ENCODE measurements around the gene PSEN2.
"Not testable (repeated sequence)": the region's sequence is repeated elsewhere in the genome, so short reads cannot be mapped to it uniquely, and the experiment has no call there.

The PSEN2 gene

DNA sequence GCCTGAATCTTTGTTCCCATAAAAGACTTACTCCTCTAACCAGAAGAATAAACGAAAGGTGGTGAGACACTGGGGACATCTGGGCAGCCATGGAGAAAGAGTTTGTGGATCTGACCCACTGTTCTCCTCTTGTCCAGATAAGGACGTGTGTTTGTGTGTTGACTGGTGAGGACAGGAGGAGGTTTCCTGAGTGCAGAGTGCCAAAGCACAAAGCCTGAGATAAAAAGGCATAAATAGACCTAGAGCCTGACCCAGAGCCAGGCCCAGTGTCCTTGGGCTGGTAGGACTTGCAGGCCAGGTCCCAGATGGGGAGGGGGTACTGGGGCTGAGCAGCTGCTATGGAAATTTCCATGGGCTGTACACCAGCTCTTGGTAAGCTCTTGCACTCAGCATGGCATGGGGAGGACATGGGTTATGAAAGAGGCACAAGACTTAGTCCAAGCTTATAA is 50.1 kb downstream of the PSEN2 start:
- no peaks in the 10 kb centered on the region for H3K27me3 ChIP-seq (ENCODE audit: low read depth, low read length)
- H3K36me3 ChIP-seq (replicated peaks; ENCODE audit: low read depth, low read length), result no peaks in the 10 kb centered on the region
- H3K9ac ChIP-seq (ENCODE audit: low read length), result no peak overlapping the region
- TF ChIP-seq, protein P1, sequence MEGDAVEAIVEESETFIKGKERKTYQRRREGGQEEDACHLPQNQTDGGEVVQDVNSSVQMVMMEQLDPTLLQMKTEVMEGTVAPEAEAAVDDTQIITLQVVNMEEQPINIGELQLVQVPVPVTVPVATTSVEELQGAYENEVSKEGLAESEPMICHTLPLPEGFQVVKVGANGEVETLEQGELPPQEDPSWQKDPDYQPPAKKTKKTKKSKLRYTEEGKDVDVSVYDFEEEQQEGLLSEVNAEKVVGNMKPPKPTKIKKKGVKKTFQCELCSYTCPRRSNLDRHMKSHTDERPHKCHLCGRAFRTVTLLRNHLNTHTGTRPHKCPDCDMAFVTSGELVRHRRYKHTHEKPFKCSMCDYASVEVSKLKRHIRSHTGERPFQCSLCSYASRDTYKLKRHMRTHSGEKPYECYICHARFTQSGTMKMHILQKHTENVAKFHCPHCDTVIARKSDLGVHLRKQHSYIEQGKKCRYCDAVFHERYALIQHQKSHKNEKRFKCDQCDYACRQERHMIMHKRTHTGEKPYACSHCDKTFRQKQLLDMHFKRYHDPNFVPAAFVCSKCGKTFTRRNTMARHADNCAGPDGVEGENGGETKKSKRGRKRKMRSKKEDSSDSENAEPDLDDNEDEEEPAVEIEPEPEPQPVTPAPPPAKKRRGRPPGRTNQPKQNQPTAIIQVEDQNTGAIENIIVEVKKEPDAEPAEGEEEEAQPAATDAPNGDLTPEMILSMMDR (IDR thresholded peaks at IDR 0.05; ENCODE audit: low read depth, low read length), result no peak
- TF ChIP-seq EZH2phosphoT487 (IDR thresholded peaks at IDR 0.05; ENCODE audit: low read depth), result no peak
- no peak overlapping the region for H3K4me2 ChIP-seq (ENCODE audit: low read length)
- no peak overlapping the region for H3K4me3 ChIP-seq (ENCODE audit: low read length)
- no peaks in the 10 kb centered on the region for H3K9me3 ChIP-seq (ENCODE audit: insufficient read depth, low read length)
- no peaks in the 10 kb centered on the region for H3K4me1 ChIP-seq (ENCODE audit: low read length)
- H3K27ac ChIP-seq (ENCODE audit: low read length), result no peak overlapping the region
- H3K79me2 ChIP-seq (ENCODE audit: low read length), result no peaks in the 10 kb centered on the region
- H4K20me1 ChIP-seq (ENCODE audit: insufficient read depth, low read length), result no peaks in the 10 kb centered on the region
- H2AFZ ChIP-seq (ENCODE audit: low read depth, low read length), result no peak overlapping the region

DNA sequence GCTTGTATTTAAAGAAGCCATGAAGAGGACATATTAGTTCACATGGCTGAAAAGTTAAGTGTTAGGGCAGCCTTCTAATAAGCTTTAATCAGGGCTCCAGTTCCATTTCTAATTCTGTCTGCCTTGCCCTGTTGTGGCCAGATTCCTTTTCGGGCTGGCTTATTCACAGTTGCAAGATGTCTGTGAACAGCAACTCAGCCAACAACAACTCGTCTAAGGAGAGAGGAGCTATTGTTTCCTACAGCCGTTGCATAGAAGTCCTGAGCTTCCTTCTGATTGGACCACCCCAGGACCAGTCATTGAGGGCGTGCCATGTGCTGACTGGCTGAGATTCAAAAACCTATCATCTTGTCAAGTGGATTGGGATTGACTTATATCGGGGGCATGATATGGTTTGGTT is 51.1 kb downstream of the PSEN2 start:
- Histone ChIP-seq H4K20me1 (ENCODE audit: insufficient read depth, low read length) (no peaks in the 10 kb centered on the region), H3K9ac (ENCODE audit: low read length) (no peak overlapping the region), H3K79me2 (ENCODE audit: low read length) (no peaks in the 10 kb centered on the region), H3K4me2 (ENCODE audit: low read length) (no peak overlapping the region), H3K27me3 (ENCODE audit: low read depth, low read length) (no peaks in the 10 kb centered on the region), H3K27ac (ENCODE audit: low read length) (no peak overlapping the region), H3K36me3 (replicated peaks; ENCODE audit: low read depth, low read length) (no peaks in the 10 kb centered on the region), H2AFZ (ENCODE audit: low read depth, low read length) (no peak overlapping the region), H3K4me3 (ENCODE audit: low read length) (no peak overlapping the region), H3K4me1 (ENCODE audit: low read length) (no peaks in the 10 kb centered on the region), H3K9me3 (ENCODE audit: insufficient read depth, low read length) (no peaks in the 10 kb centered on the region)
- TF ChIP-seq, protein P1 (IDR thresholded peaks at IDR 0.05; ENCODE audit: low read depth, low read length), result no peak

DNA sequence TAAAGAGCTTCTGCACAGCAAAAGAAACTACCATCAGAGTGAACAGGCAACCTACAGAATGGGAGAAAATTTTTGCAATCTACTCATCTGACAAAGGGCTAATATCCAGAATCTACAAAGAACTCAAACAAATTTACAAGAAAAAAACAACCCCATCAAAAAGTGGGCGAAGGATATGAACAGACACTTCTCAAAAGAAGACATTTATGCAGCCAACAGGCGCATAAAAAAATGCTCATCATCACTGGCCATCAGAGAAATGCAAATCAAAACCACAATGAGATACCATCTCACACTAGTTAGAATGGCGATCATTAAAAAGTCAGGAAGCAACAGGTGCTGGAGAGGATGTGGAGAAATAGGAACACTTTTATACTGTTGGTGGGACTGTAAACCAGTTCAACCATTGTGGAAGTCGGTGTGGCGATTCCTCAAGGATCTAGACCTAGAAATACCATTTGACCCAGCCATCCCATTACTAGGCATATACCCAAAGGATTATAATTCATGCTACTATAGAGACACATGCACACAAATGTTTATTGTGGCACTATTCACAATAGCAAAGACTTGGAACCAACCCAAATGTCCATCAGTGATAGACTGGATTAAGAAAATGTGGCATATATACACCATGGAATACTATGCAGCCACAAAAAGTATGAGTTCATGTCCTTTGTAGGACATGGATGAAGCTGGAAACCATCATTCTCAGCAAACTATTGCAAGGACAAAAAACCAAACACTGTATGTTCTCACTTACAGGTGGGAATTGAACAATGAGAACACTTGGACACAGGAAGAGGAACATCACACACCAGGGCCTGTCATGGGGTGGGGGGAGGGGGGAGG is 59.1 kb downstream of the PSEN2 start:
- not testable (repeated sequence) for H3K9me3 ChIP-seq (ENCODE audit: insufficient read depth, low read length); H3K36me3 ChIP-seq (replicated peaks; ENCODE audit: low read depth, low read length); H3K79me2 ChIP-seq (ENCODE audit: low read length); H3K27ac ChIP-seq (ENCODE audit: low read length); H3K4me3 ChIP-seq (ENCODE audit: low read length); H4K20me1 ChIP-seq (ENCODE audit: insufficient read depth, low read length); H3K4me1 ChIP-seq (ENCODE audit: low read length); H2AFZ ChIP-seq (ENCODE audit: low read depth, low read length); H3K9ac ChIP-seq (ENCODE audit: low read length); H3K27me3 ChIP-seq (ENCODE audit: low read depth, low read length); H3K4me2 ChIP-seq (ENCODE audit: low read length)

DNA sequence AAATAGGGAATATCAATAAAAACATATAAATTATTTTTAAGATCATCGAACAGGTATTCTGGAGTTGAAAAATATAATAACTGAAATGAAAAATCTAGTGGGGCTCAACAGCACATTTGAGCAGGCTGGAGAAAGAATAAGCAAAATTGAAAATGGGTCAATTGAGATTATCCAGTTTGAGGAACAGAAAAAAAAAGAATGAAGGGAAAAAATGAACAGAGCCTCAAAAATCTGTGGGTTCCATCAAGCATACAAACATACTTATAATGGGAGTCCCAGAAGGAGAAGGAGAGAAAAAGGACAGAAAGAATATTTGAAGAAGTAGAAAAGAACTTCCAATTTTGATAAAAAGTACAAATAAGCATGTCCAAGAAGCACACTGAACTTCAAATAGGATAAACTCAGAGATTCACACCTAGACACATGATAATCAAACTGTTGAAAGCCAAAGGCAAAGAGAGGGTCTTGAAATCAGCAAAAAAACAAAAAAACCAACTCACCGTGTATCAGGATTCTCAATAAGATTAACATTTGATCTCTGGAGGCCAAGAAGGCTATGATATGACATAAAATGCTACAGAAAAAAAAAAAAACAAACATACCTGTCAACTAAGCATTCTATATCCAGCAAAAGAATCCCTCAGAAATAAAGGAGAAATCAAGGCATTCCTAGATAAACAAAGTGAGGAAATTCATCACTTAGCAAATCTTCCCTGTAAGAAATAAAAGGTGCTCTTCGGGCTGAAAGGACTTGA is 64.2 kb downstream of the PSEN2 start:
- Histone ChIP-seq H3K4me2 (ENCODE audit: low read length) (no peak overlapping the region), H3K4me1 (ENCODE audit: low read length) (peaks cover 7% of the 10 kb centered on the region), H3K9me3 (ENCODE audit: insufficient read depth, low read length) (peaks cover 19% of the 10 kb centered on the region), H4K20me1 (ENCODE audit: insufficient read depth, low read length) (no peaks in the 10 kb centered on the region), H3K79me2 (ENCODE audit: low read length) (no peaks in the 10 kb centered on the region), H3K4me3 (ENCODE audit: low read length) (no peak overlapping the region), H3K9ac (ENCODE audit: low read length) (no peak overlapping the region), H2AFZ (ENCODE audit: low read depth, low read length) (no peak overlapping the region), H3K27ac (ENCODE audit: low read length) (no peak overlapping the region), H3K36me3 (replicated peaks; ENCODE audit: low read depth, low read length) (peaks cover 7% of the 10 kb centered on the region), H3K27me3 (ENCODE audit: low read depth, low read length) (no peaks in the 10 kb centered on the region)
- no peak for TF ChIP-seq EZH2phosphoT487 (IDR thresholded peaks at IDR 0.05; ENCODE audit: low read depth)
- TF ChIP-seq, protein P1 (IDR thresholded peaks at IDR 0.05; ENCODE audit: low read depth, low read length), result no peak
